ENCODE measurements around the gene ATP6V0A1. TPM values are rescaled to one million over a fixed set of nuclear protein-coding genes. Genes with fewer than 3 reads are reported as not detected.
A peak's percentile ranks its signal among the peaks of the same experiment; 100 is the strongest.
"Not testable (repeated sequence)": the region's sequence is repeated elsewhere in the genome, so short reads cannot be mapped to it uniquely, and the experiment has no call there.

The ATP6V0A1 gene
- total RNA-seq, 1 experiment from 2014 or later, result 29.6 TPM

- DNase-seq (ENCODE audit: low read depth), result no peak
Observed at GRCh38 chr17:42476411-42476810, 17.7 kb downstream of the ATP6V0A1 start.

GRCh38 chr17:42477173-42477572, 18.5 kb downstream of the ATP6V0A1 start:
- no peak for DNase-seq (ENCODE audit: low read depth)

- DNase-seq (ENCODE audit: low read depth), result not testable (repeated sequence)
Observed at GRCh38 chr17:42477824-42478223, 19.1 kb downstream of the ATP6V0A1 start.

- DNase-seq (ENCODE audit: low read depth), result no peak
Observed at GRCh38 chr17:42484304-42484703, 25.6 kb downstream of the ATP6V0A1 start.

GRCh38 chr17:42485680-42486079, 27.0 kb downstream of the ATP6V0A1 start:
- DNase-seq (ENCODE audit: low read depth), result no peak

GRCh38 chr17:42488032-42488431, 29.4 kb downstream of the ATP6V0A1 start:
- DNase-seq (ENCODE audit: low read depth), result no peak

- no peak for DNase-seq (ENCODE audit: low read depth)
Observed at GRCh38 chr17:42493319-42493718, 34.6 kb downstream of the ATP6V0A1 start.

GRCh38 chr17:42494673-42495072, 36.0 kb downstream of the ATP6V0A1 start:
- no peak for DNase-seq (ENCODE audit: low read depth)

GRCh38 chr17:42498828-42499227, 40.1 kb downstream of the ATP6V0A1 start:
- DNase-seq (ENCODE audit: low read depth), result no peak

- DNase-seq (ENCODE audit: low read depth), result no peak
Observed at GRCh38 chr17:42502091-42502490, 43.4 kb downstream of the ATP6V0A1 start.

- DNase-seq (ENCODE audit: low read depth), result no peak
Observed at GRCh38 chr17:42502926-42503325, 44.2 kb downstream of the ATP6V0A1 start.

GRCh38 chr17:42507671-42508070, 49.0 kb downstream of the ATP6V0A1 start:
- no peak for DNase-seq (ENCODE audit: low read depth)

- no peak for DNase-seq (ENCODE audit: low read depth)
Observed at GRCh38 chr17:42508426-42509165, 49.9 kb downstream of the ATP6V0A1 start.

- DNase-seq (ENCODE audit: low read depth), result no peak
Observed at GRCh38 chr17:42509409-42509808, 50.7 kb downstream of the ATP6V0A1 start.

GRCh38 chr17:42509841-42510240, 51.2 kb downstream of the ATP6V0A1 start:
- no peak for DNase-seq (ENCODE audit: low read depth)

- DNase-seq (ENCODE audit: low read depth), result no peak
Observed at GRCh38 chr17:42512246-42512645, 53.6 kb downstream of the ATP6V0A1 start.

- DNase-seq (ENCODE audit: low read depth), result no peak
Observed at GRCh38 chr17:42512733-42513251, 54.1 kb downstream of the ATP6V0A1 start.

GRCh38 chr17:42513686-42514085, 55.0 kb downstream of the ATP6V0A1 start:
- no peak for DNase-seq (ENCODE audit: low read depth)

GRCh38 chr17:42514279-42514678, 55.6 kb downstream of the ATP6V0A1 start:
- DNase-seq (ENCODE audit: low read depth), result no peak

- DNase-seq (ENCODE audit: low read depth), result no peak
Observed at GRCh38 chr17:42514867-42515266, 56.2 kb downstream of the ATP6V0A1 start.

GRCh38 chr17:42517516-42517915, 58.8 kb downstream of the ATP6V0A1 start:
- DNase-seq (ENCODE audit: low read depth), result peak; percentile 91

GRCh38 chr17:42518046-42518754, 59.5 kb downstream of the ATP6V0A1 start:
- DNase-seq (ENCODE audit: low read depth), result peak; percentile 98

Measured in M059J (cell line).